CD8-positive, alpha-beta memory T cell (primary cell): ENCODE data around the gene LDLRAD4. TPM values are rescaled to one million over a fixed set of nuclear protein-coding genes. Genes with fewer than 3 reads are reported as not detected.

ENCODE experiments used
- CTCF ChIA-PET: fragments of 350-600 bp; sonication (Branson Sonifier 250); formaldehyde crosslinking; loops from one replicate; lab custom pipeline; 2021; ENCODE audit warnings: antibody characterized with exemption; lab: Charles Lee
- POLR2A ChIA-PET: fragments of 350-600 bp; sonication (Branson Sonifier 250); formaldehyde crosslinking; loops from one replicate; lab custom pipeline; 2021; ENCODE audit warnings: antibody characterized with exemption; lab: Charles Lee
- DNase-seq, 5 donors: peaks; one replicate each; pipeline versions ENCODE4 v3.0.0 to v3.0.0-alpha.2; 2020 to 2022; ENCODE audit warnings: mixed read lengths in 1 of 5
- H3K27ac ChIP-seq: one replicate; pipeline ENCODE4 v1.7.0; 2013; ENCODE audit warnings: low read depth, mild to moderate bottlenecking, low read length, moderate library complexity
- H3K27me3 ChIP-seq: 2 replicates; pipeline ENCODE4 v1.7.0; 2013; ENCODE audit warnings: low read length, mild to moderate bottlenecking; ENCODE audit not compliant: insufficient read depth, poor library complexity, severe bottlenecking
- H3K36me3 ChIP-seq: 2 replicates; pipeline ENCODE4 v1.7.0; 2013; ENCODE audit warnings: mild to moderate bottlenecking, low read length, moderate library complexity; ENCODE audit not compliant: insufficient read depth
- H3K4me1 ChIP-seq: 2 replicates; pipeline ENCODE4 v1.7.0; 2013; ENCODE audit warnings: mild to moderate bottlenecking, low read length, moderate library complexity; ENCODE audit not compliant: insufficient read depth
- H3K4me3 ChIP-seq: 2 replicates; pipeline ENCODE4 v1.7.0; 2013; ENCODE audit warnings: mild to moderate bottlenecking, low read length
- H3K9me3 ChIP-seq: 2 replicates; pipeline ENCODE4 v1.7.0; 2013; ENCODE audit warnings: mild to moderate bottlenecking, low read length
- H3K27ac Mint-ChIP-seq, 8 donors: one replicate each; pipeline ENCODE4 v1.8.0; 2020 to 2021; ENCODE audit warnings: mixed read lengths in 8 of 8, mild to moderate bottlenecking in 6 of 8, inconsistent platforms in 3 of 8, moderate library complexity in 3 of 8
- H3K27me3 Mint-ChIP-seq, 2 donors: one replicate each; pipeline ENCODE4 v1.8.0; 2020 to 2021; ENCODE audit warnings: mixed read lengths in 2 of 2, mild to moderate bottlenecking in 1 of 2, moderate library complexity in 1 of 2
- H3K36me3 Mint-ChIP-seq, 3 donors: one replicate each; pipeline ENCODE4 v1.8.0; 2020 to 2021; ENCODE audit warnings: mixed read lengths in 3 of 3, inconsistent platforms in 1 of 3, mild to moderate bottlenecking in 1 of 3
- H3K4me1 Mint-ChIP-seq, 3 donors: one replicate each; pipeline ENCODE4 v1.8.0; 2020 to 2021; ENCODE audit warnings: mixed read lengths in 3 of 3, inconsistent platforms in 1 of 3, mild to moderate bottlenecking in 1 of 3
- H3K4me3 Mint-ChIP-seq, 7 donors: one replicate each; pipeline ENCODE4 v1.8.0; 2020 to 2021; ENCODE audit warnings: mixed read lengths in 7 of 7, mild to moderate bottlenecking in 6 of 7, moderate library complexity in 4 of 7, inconsistent platforms in 2 of 7
- H3K9me3 Mint-ChIP-seq, 5 donors: one replicate each; pipeline ENCODE4 v1.8.0; 2020 to 2022; ENCODE audit warnings: mixed read lengths in 5 of 5, mild to moderate bottlenecking in 3 of 5, moderate library complexity in 2 of 5, inconsistent platforms in 1 of 5
- polyA plus RNA-seq: library from polyadenylated mRNA; unstranded; fragments of 300-500 nt; fragmentation: Illumina TruSeq; gene quantifications from one replicate; pipeline ENCODE4 v1.2.3, GENCODE V29; 2021
- total RNA-seq, 2 experiments: library from RNA; stranded (reverse); gene quantifications; one replicate each; pipeline ENCODE4 v1.2.3, GENCODE V29; 2021

LDLRAD4 gene
- total and polyA plus RNA-seq, 3 experiments from 2014 or later: 8.1 to 30.4 (median 27.3) TPM

DNA sequence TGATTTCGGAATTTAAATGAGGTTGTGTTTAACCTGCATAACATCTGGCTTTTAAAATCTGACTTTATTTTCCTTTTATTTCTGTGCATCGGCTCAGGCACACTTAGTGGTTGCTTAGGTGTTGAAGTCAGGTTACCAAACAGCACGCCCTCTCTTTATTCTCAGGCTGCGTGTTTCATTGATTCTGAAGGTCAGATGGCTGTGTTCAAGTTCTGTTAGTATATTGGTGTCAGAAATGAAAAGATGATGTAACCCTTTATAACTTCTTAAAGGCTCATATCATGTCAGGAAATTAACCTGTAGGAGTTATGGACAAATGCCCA lies 246.5 kb downstream of the LDLRAD4 start:
- H3K36me3 Mint-ChIP-seq: peaks cover 10 to 26% (median 12%) of the 10 kb centered on the region in 3 donors
- H3K27me3 Mint-ChIP-seq: no peaks in the 10 kb centered on the region
- peak overlapping the region; percentile 21 for H3K27ac ChIP-seq
- no peaks in the 10 kb centered on the region for H3K36me3 ChIP-seq
- no peaks in the 10 kb centered on the region for H3K27me3 ChIP-seq
- peaks cover 51 to 75% (median 70%) of the 10 kb centered on the region in 3 donors for H3K4me1 Mint-ChIP-seq
- H3K4me3 Mint-ChIP-seq: peak overlapping the region; percentile 84 to 98 (median 93)
- peak overlapping the region; percentile 64 for H3K4me3 ChIP-seq
- H3K9me3 ChIP-seq: peaks cover 5% of the 10 kb centered on the region
- H3K4me1 ChIP-seq: peaks cover 42% of the 10 kb centered on the region
- no peak for DNase-seq
- POLR2A ChIA-PET: no interaction called here
- H3K9me3 Mint-ChIP-seq: peaks cover 2 to 18% (median 5%) of the 10 kb centered on the region in 5 donors
- CTCF ChIA-PET: no interaction called here
- peak overlapping the region; percentile 83 to 96 (median 92) for H3K27ac Mint-ChIP-seq

DNA sequence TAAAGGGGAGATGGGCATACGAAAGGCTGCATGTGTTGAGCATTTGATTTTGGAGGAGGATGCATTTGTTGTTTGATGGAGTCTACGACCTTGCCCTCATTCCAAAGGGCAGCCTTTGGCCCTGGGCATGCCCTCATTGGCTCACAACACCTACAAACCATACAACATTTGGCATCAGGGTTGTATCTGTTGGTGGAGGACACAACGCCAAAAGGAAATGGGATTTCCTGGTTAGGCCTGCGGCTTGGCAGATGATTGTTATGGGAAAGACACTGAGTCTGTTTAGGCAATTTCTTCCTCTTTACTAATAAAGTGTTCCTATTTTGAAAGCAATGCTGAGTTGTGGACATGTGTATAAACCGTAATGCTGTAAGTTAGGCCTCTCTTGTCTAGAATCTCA lies 246.9 kb downstream of the LDLRAD4 start:
- ChIA-PET POLR2A (no interaction called here), CTCF (no interaction called here)

DNA sequence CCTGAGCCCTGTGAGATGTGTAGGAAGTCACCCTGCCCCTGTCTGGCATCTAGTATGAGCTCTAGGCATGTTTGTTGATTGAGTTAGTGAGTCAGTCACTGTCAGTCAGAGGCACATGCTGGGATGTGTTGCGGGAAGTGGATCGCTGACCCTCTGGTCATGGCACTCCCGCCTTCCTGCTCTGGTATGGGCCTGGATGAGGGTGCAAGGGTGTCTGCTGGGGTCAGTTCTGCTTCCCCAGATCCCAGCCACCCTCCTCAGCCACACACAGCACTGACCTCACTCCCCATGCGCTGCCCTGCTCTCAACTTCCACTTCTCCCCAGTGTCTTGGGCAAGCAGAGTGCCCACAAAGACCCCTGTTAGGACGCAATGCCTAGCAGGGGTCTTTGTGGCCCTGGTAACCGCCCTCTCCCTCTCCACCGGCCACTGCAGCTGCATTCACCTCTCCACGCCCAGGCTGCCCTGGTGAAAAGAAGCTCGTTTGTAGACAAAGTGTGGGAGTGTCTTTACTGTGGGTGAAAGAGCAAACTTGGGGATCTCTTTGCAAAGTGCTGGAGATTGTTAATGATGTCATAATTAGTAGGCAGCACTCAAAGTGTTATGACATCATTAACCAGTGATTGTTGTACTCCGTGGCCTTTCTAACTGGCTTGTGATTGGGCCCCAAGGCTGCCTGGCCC lies 252.1 kb downstream of the LDLRAD4 start:
- Histone ChIP-seq H3K27ac (no peak overlapping the region), H3K36me3 (no peaks in the 10 kb centered on the region), H3K27me3 (no peaks in the 10 kb centered on the region), H3K4me1 (peaks cover 12% of the 10 kb centered on the region), H3K4me3 (no peak overlapping the region), H3K9me3 (peaks cover 5% of the 10 kb centered on the region)
- Mint-ChIP-seq H3K36me3 (peaks cover 21 to 44% (median 42%) of the 10 kb centered on the region in 3 donors), H3K4me1 (peaks cover 45 to 62% (median 51%) of the 10 kb centered on the region in 3 donors), H3K4me3 (no peak overlapping the region), H3K27me3 (no peaks in the 10 kb centered on the region), H3K9me3 (peaks cover 2 to 18% (median 5%) of the 10 kb centered on the region in 5 donors), H3K27ac (peak overlapping the region in 6 of 8 donors; percentile 23 to 77 (median 58))
- CTCF ChIA-PET: no interaction called here
- POLR2A ChIA-PET: no interaction called here
- DNase-seq: no peak

More for the DNA sequence above, 246.9 kb downstream of the LDLRAD4 start:
- Histone ChIP-seq H3K27me3 (no peaks in the 10 kb centered on the region), H3K4me3 (peak overlapping the region; percentile 64), H3K9me3 (peaks cover 5% of the 10 kb centered on the region), H3K27ac (no peak overlapping the region), H3K36me3 (no peaks in the 10 kb centered on the region), H3K4me1 (peaks cover 42% of the 10 kb centered on the region)
- H3K27ac Mint-ChIP-seq: peak overlapping the region; percentile 83 to 96 (median 92)
- H3K4me1 Mint-ChIP-seq: peaks cover 51 to 75% (median 74%) of the 10 kb centered on the region in 3 donors
- peak overlapping the region; percentile 84 to 98 (median 93) for H3K4me3 Mint-ChIP-seq
- peaks cover 2 to 18% (median 5%) of the 10 kb centered on the region in 5 donors for H3K9me3 Mint-ChIP-seq
- H3K27me3 Mint-ChIP-seq: no peaks in the 10 kb centered on the region
- peaks cover 10 to 26% (median 12%) of the 10 kb centered on the region in 3 donors for H3K36me3 Mint-ChIP-seq
- DNase-seq: no peak

DNA sequence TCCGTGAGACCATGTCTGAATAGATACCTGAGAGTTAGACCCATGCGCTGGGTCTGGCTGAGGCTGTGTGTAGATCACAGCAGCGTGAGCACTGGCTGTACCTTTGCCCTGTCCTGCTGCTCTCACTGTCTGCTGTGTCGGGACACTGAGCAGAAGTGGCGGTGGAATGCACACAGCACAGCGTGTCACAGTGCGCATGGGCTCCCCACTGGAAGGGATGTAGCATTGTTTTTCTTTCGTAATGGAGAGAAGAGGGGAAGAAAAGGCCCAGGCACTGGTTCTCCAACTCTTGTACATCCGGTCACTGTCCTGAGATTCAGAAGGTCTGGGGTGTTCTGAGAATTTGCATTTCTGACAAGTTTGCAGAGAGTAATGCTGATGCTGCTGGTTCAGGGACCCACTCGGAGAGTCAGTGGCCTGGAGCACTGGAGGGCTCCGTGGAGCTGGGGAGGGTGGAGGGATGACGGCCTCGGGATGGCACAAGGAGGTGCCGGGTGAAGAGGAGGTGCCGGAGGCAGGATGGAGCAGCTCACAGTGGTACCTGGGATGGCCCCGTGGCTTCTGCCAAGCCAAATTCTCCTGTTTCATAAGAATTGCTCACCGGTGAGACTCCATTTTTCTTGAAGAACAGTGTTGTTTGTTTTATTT lies 252.8 kb downstream of the LDLRAD4 start:
- no peaks in the 10 kb centered on the region for H3K36me3 ChIP-seq
- no peaks in the 10 kb centered on the region for H3K27me3 ChIP-seq
- Mint-ChIP-seq H3K9me3 (peaks cover 2 to 16% (median 5%) of the 10 kb centered on the region in 5 donors), H3K27ac (peak overlapping the region in 5 of 8 donors; percentile 9 to 70 (median 46)), H3K4me1 (peaks cover 43 to 61% (median 44%) of the 10 kb centered on the region in 3 donors), H3K27me3 (no peaks in the 10 kb centered on the region), H3K36me3 (peaks cover 23 to 48% (median 46%) of the 10 kb centered on the region in 3 donors), H3K4me3 (no peak overlapping the region)
- peaks cover 5% of the 10 kb centered on the region for H3K9me3 ChIP-seq
- ChIA-PET CTCF (no interaction called here), POLR2A (no interaction called here)
- no peak overlapping the region for H3K4me3 ChIP-seq
- no peak overlapping the region for H3K27ac ChIP-seq
- H3K4me1 ChIP-seq: peaks cover 5% of the 10 kb centered on the region
- no peak for DNase-seq

DNA sequence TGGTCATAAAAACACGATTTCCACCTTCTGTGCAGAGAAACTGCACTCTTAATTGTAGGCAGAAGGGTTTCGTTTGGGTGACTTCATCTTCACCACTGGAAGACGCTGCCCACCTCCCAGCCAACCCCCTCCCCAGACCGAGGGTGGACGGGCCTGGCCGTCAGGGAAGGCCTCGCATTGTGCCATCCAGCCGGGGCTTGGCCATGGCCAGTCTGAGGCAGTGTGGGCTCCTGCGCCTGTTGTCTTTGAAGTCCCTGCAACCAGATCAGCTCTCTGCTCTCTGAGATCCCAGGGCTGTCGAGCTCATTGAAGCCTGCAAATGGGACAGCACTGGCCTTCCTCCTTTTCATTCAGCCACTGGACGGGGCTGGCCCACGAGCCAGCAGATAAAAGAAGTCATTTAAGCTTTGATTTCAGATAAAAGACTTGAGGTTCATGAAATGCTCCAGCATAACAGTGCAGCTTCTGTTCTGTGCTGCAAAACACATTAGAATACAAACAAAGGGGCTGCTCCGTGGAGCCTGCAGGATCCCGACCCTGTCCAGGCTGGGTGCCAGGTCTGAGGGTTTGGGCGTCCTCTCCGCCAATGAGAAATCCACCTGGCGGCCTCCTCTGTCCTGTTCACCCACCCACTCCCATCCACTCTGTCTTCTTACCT lies 253.5 kb downstream of the LDLRAD4 start:
- POLR2A ChIA-PET: no interaction called here
- peaks cover under 1% of the 10 kb centered on the region for H3K9me3 ChIP-seq
- Mint-ChIP-seq H3K36me3 (peaks cover 18 to 49% (median 38%) of the 10 kb centered on the region in 3 donors), H3K27ac (peak overlapping the region in 1 of 8 donors; percentile 51), H3K9me3 (peaks cover 0 to 10% (median 2%) of the 10 kb centered on the region in 5 donors), H3K4me3 (no peak overlapping the region), H3K4me1 (peaks cover 35 to 53% (median 36%) of the 10 kb centered on the region in 3 donors), H3K27me3 (no peaks in the 10 kb centered on the region)
- no peak for DNase-seq
- H3K4me3 ChIP-seq: no peak overlapping the region
- H3K36me3 ChIP-seq: no peaks in the 10 kb centered on the region
- H3K27me3 ChIP-seq: no peaks in the 10 kb centered on the region
- peaks cover 4% of the 10 kb centered on the region for H3K4me1 ChIP-seq
- CTCF ChIA-PET: no interaction called here
- H3K27ac ChIP-seq: no peak overlapping the region

DNA sequence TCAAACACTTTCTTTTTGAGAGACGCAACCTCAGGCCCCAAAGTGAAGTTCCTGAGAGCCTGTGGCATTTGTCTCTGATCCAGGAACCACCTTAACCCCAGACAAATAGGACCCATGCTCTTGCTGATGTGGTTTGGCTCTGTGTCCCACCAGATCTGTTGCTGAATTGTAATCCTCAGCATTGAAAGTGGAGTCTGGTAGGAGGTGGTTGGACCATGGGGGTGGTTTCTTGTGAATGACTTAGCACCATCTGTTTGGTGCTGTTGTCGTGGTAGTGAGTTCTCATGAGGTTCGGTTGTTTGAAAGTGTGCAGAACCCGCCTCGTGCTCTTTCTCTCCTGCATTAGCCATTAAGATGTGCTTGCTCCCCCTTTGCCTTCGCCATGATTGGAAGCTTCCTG lies 255.2 kb downstream of the LDLRAD4 start:
- no peaks in the 10 kb centered on the region for H3K9me3 ChIP-seq
- no peak overlapping the region for H3K27ac ChIP-seq
- no peaks in the 10 kb centered on the region for H3K27me3 Mint-ChIP-seq
- peak overlapping the region in 1 of 8 donors; percentile 55 for H3K27ac Mint-ChIP-seq
- POLR2A ChIA-PET: no interaction called here
- peaks cover 28 to 52% (median 35%) of the 10 kb centered on the region in 3 donors for H3K4me1 Mint-ChIP-seq
- no peak overlapping the region for H3K4me3 ChIP-seq
- CTCF ChIA-PET: no interaction called here
- H3K4me3 Mint-ChIP-seq: no peak overlapping the region
- no peaks in the 10 kb centered on the region for H3K9me3 Mint-ChIP-seq
- no peaks in the 10 kb centered on the region for H3K27me3 ChIP-seq
- H3K36me3 Mint-ChIP-seq: peaks cover 22 to 58% (median 38%) of the 10 kb centered on the region in 3 donors
- DNase-seq: no peak
- H3K36me3 ChIP-seq: no peaks in the 10 kb centered on the region
- peaks cover 4% of the 10 kb centered on the region for H3K4me1 ChIP-seq

DNA sequence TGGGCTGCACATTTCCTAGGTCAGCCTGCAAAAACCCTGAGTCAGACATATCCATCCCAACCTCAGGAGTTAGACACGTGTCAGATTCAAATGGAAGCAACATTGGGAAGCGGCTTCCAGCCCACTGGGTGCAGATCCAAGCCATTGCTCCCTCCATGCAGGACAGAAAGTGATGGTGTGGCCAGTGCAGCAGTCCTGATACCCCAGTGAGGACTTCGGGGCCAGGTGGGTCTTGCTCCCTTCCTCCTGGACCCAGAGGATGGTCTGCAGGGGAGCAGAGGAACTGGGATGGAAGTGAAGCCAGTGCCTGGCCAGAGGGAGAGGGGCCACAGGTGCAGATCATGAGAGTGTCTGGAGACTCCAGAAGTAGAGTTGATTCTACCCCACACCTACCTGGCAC lies 255.8 kb downstream of the LDLRAD4 start:
- POLR2A ChIA-PET: no interaction called here
- Mint-ChIP-seq H3K4me3 (no peak overlapping the region), H3K4me1 (peaks cover 22 to 46% (median 31%) of the 10 kb centered on the region in 3 donors), H3K36me3 (peaks cover 24 to 58% (median 37%) of the 10 kb centered on the region in 3 donors), H3K27me3 (no peaks in the 10 kb centered on the region), H3K9me3 (peaks cover 0 to 3% (median 0%) of the 10 kb centered on the region in 5 donors), H3K27ac (peak overlapping the region in 1 of 8 donors; percentile 55)
- Histone ChIP-seq H3K27ac (no peak overlapping the region), H3K4me3 (no peak overlapping the region), H3K36me3 (no peaks in the 10 kb centered on the region), H3K27me3 (no peaks in the 10 kb centered on the region), H3K9me3 (no peaks in the 10 kb centered on the region), H3K4me1 (peaks cover 4% of the 10 kb centered on the region)
- no peak for DNase-seq
- CTCF ChIA-PET: no interaction called here
